ENCODE measurements around the gene MRPS30.

The MRPS30 gene

GRCh38 chr5:44797841-44798240 is 10.9 kb upstream of the MRPS30 start:
- no peak overlapping the region for H3K4me3 ChIP-seq (ENCODE audit: low read depth, low read length)
- TF ChIP-seq CTCF (IDR thresholded peaks at IDR 0.05; ENCODE audit: low read depth, low read length, missing control alignments): no peak
- no peak for DNase-seq (ENCODE audit: low read depth)
- in situ Hi-C loops (cut with HindIII; ENCODE audit: low sequenced_read_pairs): no loop called here

GRCh38 chr5:44801992-44802391 is 6.8 kb upstream of the MRPS30 start:
- in situ Hi-C loops (cut with HindIII; ENCODE audit: low sequenced_read_pairs): no loop called here
- no peak for TF ChIP-seq CTCF (IDR thresholded peaks at IDR 0.05; ENCODE audit: low read depth, low read length, missing control alignments)
- H3K4me3 ChIP-seq (ENCODE audit: low read depth, low read length): no peak overlapping the region
- DNase-seq (ENCODE audit: low read depth): no peak

GRCh38 chr5:44806608-44807007 is 2.1 kb upstream of the MRPS30 start:
- no peak overlapping the region for H3K4me3 ChIP-seq (ENCODE audit: low read depth, low read length)
- no peak for DNase-seq (ENCODE audit: low read depth)
- in situ Hi-C loops (cut with HindIII; ENCODE audit: low sequenced_read_pairs): no loop called here

GRCh38 chr5:44807269-44807668 is 1.5 kb upstream of the MRPS30 start:
- no peak overlapping the region for H3K4me3 ChIP-seq (ENCODE audit: low read depth, low read length)
- in situ Hi-C loops (cut with HindIII; ENCODE audit: low sequenced_read_pairs): no loop called here
- no peak for DNase-seq (ENCODE audit: low read depth)
- no peak for TF ChIP-seq CTCF (IDR thresholded peaks at IDR 0.05; ENCODE audit: low read depth, low read length, missing control alignments)

More at GRCh38 chr5:44806608-44807007, 2.1 kb upstream of the MRPS30 start:
- TF ChIP-seq CTCF (IDR thresholded peaks at IDR 0.05; ENCODE audit: low read depth, low read length, missing control alignments): no peak

GRCh38 chr5:44809215-44809955 is 638 bp downstream of the MRPS30 start:
- no peak for TF ChIP-seq CTCF (IDR thresholded peaks at IDR 0.05; ENCODE audit: low read depth, low read length, missing control alignments)
- in situ Hi-C loops (cut with HindIII; ENCODE audit: low sequenced_read_pairs): no loop called here
- DNase-seq (ENCODE audit: low read depth): peak; percentile 23
- H3K4me3 ChIP-seq (ENCODE audit: low read depth, low read length): peak overlapping the region; percentile 90

GRCh38 chr5:44809956-44810420 is 1.2 kb downstream of the MRPS30 start:
- no peak for TF ChIP-seq CTCF (IDR thresholded peaks at IDR 0.05; ENCODE audit: low read depth, low read length, missing control alignments)
- peak overlapping the region; percentile 90 for H3K4me3 ChIP-seq (ENCODE audit: low read depth, low read length)
- no peak for DNase-seq (ENCODE audit: low read depth)
- in situ Hi-C loops (cut with HindIII; ENCODE audit: low sequenced_read_pairs): no loop called here

Measured in astrocyte of the cerebellum (primary cell).